ENCODE measurements around the gene HOXB5.

The HOXB5 gene

DNA sequence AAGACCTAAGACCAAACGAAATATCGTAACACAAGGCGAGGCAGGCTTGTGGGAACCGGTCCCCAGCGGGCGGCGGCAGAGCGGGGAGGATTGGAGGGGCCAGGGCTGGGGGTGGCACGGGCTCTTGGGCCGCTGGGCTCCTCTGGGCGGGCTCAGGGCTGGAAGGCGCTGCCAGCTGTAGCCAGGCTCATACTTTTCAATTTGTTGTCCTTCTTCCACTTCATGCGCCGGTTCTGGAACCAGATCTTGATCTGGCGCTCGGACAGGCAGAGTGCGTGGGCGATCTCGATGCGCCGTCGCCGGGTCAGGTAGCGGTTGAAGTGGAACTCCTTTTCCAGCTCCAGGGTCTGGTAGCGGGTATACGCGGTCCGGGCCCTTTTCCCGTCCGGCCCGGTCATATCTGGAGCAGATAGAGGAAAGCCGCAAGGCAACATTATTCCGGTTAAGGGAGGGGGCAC, 1.5 kb downstream of the HOXB5 start:
- Histone ChIP-seq H3K4me1 (ENCODE audit: insufficient read depth, low read length) (peaks cover 6% of the 10 kb centered on the region; the same call in 1 of the 2 replicates), H4K20me1 (ENCODE audit: insufficient read depth, low read length) (no peaks in the 10 kb centered on the region; the same call in 1 of the 2 replicates), H3K36me3 (ENCODE audit: insufficient read depth, low read length) (no peaks in the 10 kb centered on the region), H3K9ac (ENCODE audit: low read depth, low read length) (no peak overlapping the region), H3K79me2 (ENCODE audit: insufficient read depth, low read length) (no peaks in the 10 kb centered on the region), H3K4me3 (ENCODE audit: low read depth in 1 of 2, low read length in 2 of 2) (no peak overlapping the region), H3K27me3 (ENCODE audit: insufficient read depth, low read length, poor library complexity) (peaks cover 34% of the 10 kb centered on the region), H3K4me2 (ENCODE audit: insufficient read depth, low read length) (no peak overlapping the region), H2AFZ (ENCODE audit: low read depth, low read length) (no peak overlapping the region), H3K9me3 (ENCODE audit: insufficient read depth, low read length, severe bottlenecking) (no peaks in the 10 kb centered on the region), H3K27ac (ENCODE audit: low read length) (no peak overlapping the region)
- TF ChIP-seq, protein P1, sequence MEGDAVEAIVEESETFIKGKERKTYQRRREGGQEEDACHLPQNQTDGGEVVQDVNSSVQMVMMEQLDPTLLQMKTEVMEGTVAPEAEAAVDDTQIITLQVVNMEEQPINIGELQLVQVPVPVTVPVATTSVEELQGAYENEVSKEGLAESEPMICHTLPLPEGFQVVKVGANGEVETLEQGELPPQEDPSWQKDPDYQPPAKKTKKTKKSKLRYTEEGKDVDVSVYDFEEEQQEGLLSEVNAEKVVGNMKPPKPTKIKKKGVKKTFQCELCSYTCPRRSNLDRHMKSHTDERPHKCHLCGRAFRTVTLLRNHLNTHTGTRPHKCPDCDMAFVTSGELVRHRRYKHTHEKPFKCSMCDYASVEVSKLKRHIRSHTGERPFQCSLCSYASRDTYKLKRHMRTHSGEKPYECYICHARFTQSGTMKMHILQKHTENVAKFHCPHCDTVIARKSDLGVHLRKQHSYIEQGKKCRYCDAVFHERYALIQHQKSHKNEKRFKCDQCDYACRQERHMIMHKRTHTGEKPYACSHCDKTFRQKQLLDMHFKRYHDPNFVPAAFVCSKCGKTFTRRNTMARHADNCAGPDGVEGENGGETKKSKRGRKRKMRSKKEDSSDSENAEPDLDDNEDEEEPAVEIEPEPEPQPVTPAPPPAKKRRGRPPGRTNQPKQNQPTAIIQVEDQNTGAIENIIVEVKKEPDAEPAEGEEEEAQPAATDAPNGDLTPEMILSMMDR (IDR thresholded peaks at IDR 0.05; ENCODE audit: borderline replicate concordance, extremely low read depth, low read length, poor library complexity, severe bottlenecking), result no peak
- TF ChIP-seq EZH2 (IDR thresholded peaks at IDR 0.05; ENCODE audit: borderline replicate concordance, low read depth, low read length, severe bottlenecking), result no peak
- ATAC-seq (ENCODE audit: insufficient read depth, low read depth), result no peak
- no peak for DNase-seq

DNA sequence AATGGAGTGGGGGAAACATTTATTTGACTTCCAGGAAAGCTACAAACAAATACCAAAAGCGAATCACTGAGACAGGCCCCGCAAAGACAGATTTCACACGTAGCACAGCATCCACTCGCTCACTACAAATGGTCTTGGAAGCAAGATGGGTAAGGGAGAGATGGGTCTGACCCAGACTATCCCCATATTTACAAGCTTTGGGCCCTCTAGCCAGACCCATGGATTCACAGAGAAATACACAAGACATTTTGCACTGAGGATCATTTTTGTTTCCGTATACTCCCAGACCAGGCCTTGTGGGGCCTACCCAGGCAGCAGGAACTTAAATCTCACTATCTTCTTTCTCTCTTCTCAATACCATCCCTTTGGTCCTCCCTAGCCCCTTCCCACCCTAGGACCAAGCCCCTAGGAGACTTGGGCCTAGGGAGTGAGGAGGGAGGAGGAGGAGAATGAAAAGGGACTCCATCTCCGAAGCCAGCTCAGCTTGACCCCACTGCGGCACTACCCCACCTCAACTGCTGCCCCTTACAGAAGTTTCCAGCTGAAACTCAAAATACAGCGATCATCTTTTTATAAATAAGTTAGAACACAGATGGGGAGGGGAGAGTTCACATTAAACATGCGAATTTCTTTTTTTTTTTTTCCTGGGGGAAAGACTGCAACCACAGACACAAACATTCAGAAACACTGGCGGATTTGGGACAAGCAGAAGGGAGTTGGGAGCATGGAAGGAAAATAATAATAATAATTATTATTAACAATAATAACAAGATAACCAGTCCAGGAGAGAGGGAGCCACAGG, 2.1 kb downstream of the HOXB5 start:
- no peak for DNase-seq
- no peak overlapping the region for H2AFZ ChIP-seq (ENCODE audit: low read depth, low read length)
- H3K4me3 ChIP-seq (ENCODE audit: low read depth in 1 of 2, low read length in 2 of 2), result no peak overlapping the region
- H3K4me1 ChIP-seq (ENCODE audit: insufficient read depth, low read length), result peaks cover 6% of the 10 kb centered on the region; the same call in 1 of the 2 replicates
- H3K27ac ChIP-seq (ENCODE audit: low read length), result no peak overlapping the region
- no peaks in the 10 kb centered on the region for H3K9me3 ChIP-seq (ENCODE audit: insufficient read depth, low read length, severe bottlenecking)
- TF ChIP-seq, protein P1 (IDR thresholded peaks at IDR 0.05; ENCODE audit: borderline replicate concordance, extremely low read depth, low read length, poor library complexity, severe bottlenecking), result no peak
- no peak for TF ChIP-seq EZH2 (IDR thresholded peaks at IDR 0.05; ENCODE audit: borderline replicate concordance, low read depth, low read length, severe bottlenecking)
- no peak overlapping the region for H3K4me2 ChIP-seq (ENCODE audit: insufficient read depth, low read length)
- peaks cover 40% of the 10 kb centered on the region for H3K27me3 ChIP-seq (ENCODE audit: insufficient read depth, low read length, poor library complexity)
- no peaks in the 10 kb centered on the region; the same call in 1 of the 2 replicates for H4K20me1 ChIP-seq (ENCODE audit: insufficient read depth, low read length)
- no peak overlapping the region for H3K9ac ChIP-seq (ENCODE audit: low read depth, low read length)
- no peak for ATAC-seq (ENCODE audit: insufficient read depth, low read depth)
- no peaks in the 10 kb centered on the region for H3K36me3 ChIP-seq (ENCODE audit: insufficient read depth, low read length)
- no peaks in the 10 kb centered on the region for H3K79me2 ChIP-seq (ENCODE audit: insufficient read depth, low read length)

DNA sequence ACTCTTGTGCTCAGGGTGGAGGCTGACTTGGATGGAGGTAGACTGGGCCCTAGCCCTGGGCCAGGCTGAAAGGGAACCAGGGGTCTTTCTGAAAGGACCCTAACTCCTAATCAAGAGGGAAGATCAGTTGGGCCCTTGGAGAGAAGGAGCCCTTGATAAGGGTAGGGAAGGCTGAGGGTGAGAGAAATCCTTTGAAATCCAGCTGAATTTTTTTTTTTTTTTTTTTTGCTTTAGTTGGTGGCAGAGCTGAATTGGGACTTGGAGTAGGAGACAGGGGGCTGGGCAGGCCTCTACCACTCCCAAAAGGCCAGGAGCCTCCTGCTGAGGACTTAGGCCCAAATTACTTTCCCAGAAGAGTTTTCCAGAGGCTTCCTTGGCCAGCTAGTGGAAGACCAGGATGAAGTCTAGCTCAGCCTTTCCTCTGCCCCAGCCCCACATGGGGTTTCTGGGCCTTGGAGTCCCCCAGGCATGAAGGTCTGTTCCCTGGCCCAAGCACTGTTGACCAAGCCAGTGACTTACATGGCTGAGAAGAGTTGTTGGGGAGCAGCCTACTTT, 2.9 kb downstream of the HOXB5 start:
- Histone ChIP-seq H3K79me2 (ENCODE audit: insufficient read depth, low read length) (no peaks in the 10 kb centered on the region), H3K27ac (ENCODE audit: low read length) (no peak overlapping the region), H3K4me3 (ENCODE audit: low read depth in 1 of 2, low read length in 2 of 2) (no peak overlapping the region), H3K4me1 (ENCODE audit: insufficient read depth, low read length) (peaks cover 6% of the 10 kb centered on the region; the same call in 1 of the 2 replicates), H3K9me3 (ENCODE audit: insufficient read depth, low read length, severe bottlenecking) (no peaks in the 10 kb centered on the region), H3K36me3 (ENCODE audit: insufficient read depth, low read length) (no peaks in the 10 kb centered on the region), H3K4me2 (ENCODE audit: insufficient read depth, low read length) (no peak overlapping the region), H3K9ac (ENCODE audit: low read depth, low read length) (no peak overlapping the region), H3K27me3 (ENCODE audit: insufficient read depth, low read length, poor library complexity) (peaks cover 40% of the 10 kb centered on the region), H2AFZ (ENCODE audit: low read depth, low read length) (no peak overlapping the region), H4K20me1 (ENCODE audit: insufficient read depth, low read length) (no peaks in the 10 kb centered on the region; the same call in 1 of the 2 replicates)
- TF ChIP-seq, protein P1 (IDR thresholded peaks at IDR 0.05; ENCODE audit: borderline replicate concordance, extremely low read depth, low read length, poor library complexity, severe bottlenecking), result no peak
- TF ChIP-seq EZH2 (IDR thresholded peaks at IDR 0.05; ENCODE audit: borderline replicate concordance, low read depth, low read length, severe bottlenecking), result no peak
- DNase-seq (no peak), ATAC-seq (ENCODE audit: insufficient read depth, low read depth) (no peak)

Measured in DND-41 (cell line).